ENCODE measurements around the gene RPL41.

Gene RPL41

DNA sequence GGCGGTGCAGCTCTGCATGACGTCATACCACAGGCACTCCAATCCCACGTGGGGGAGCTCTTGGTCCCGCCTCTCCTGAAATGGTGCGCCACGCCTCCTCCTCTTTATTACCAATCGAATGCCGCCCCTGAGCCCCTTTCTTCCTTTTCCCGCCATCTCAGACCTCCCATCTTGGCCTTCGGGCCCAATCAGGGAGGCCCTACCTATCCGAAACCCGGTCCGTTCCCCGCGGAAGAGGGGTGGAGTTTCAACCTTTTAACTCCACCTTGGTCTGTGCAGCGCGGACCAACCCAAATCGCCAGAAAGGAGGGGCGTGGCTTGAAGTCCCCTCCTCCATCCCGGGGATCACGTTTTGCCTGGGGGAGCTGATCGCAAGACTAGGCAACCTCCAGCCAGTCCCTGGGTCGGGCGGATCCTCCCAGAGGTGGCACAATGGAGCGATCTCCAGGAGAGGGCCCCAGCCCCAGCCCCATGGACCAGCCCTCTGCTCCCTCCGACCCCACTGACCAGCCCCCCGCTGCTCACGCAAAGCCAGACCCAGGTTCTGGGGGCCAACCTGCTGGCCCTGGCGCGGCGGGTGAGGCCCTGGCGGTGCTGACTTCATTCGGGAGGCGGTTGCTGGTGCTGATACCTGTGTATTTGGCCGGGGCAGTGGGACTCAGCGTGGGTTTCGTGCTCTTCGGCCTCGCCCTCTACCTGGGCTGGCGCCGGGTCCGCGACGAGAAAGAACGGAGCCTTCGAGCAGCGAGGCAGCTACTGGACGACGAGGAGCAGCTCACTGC lies 11.6 kb downstream of the RPL41 start, which contains the start of gene ESYT1:
Gene ESYT1, plus strand, starts transcription at position 380 of the 782 bp plus-strand sequence. Its CDS starts 53 bp downstream, at position 433.
- CTCF ChIA-PET, result interaction anchor here (0.5 to 6.8 kb wide), 15 partner anchors 8 to 1136 kb away, joined by 3 to 65 read pairs (median 3); partner anchors contain the start of genes MYL6, RPL41, SMARCC2 and ZC3H10
- POLR2A ChIA-PET, result interaction anchor here (0.6 to 3.8 kb wide), 31 partner anchors 10 to 501 kb away, joined by 3 to 99 read pairs (median 5); partner anchors contain the start of genes CNPY2, COQ10A, MYL6 and MYL6B
- H3K4me3 ChIP-seq (ENCODE audit: low read depth, low read length), result peak within 1 kb of the TSS; percentile 80
- no peaks in the 10 kb centered on the region for H3K9me3 ChIP-seq (ENCODE audit: control insufficient read depth, insufficient read depth, low read depth, low read length)
- H3K4me1 ChIP-seq (ENCODE audit: control insufficient read depth, insufficient read depth, low read length), result peaks cover 9% of the 10 kb centered on the region
- peaks cover 10 to 35% of the 10 kb centered on the region in 2 experiments; a peak in 2 of 3 replicates for H3K36me3 ChIP-seq (ENCODE audit: control insufficient read depth in 2 of 2, insufficient read depth in 1 of 2, low read length in 2 of 2)
- H3K27ac ChIP-seq (ENCODE audit: extremely low read depth, low read depth, low read length), result peak within 1 kb of the TSS; percentile 57
- peak; percentile 54; the same call in 1 of the 2 replicates for TF ChIP-seq ZNF394 (tag by site-specific recombination; IDR thresholded peaks at IDR 0.05; ENCODE audit: borderline replicate concordance)
- TF ChIP-seq BCL11A (tag by site-specific recombination; IDR thresholded peaks at IDR 0.05; ENCODE audit: low read depth), result 0 out of 2 replicates have a peak, but pooled peaks have one; percentile 22
- no peak for TF ChIP-seq SALL2 (tag by site-specific recombination; IDR thresholded peaks at IDR 0.05; ENCODE audit: borderline replicate concordance)
- no peak for TF ChIP-seq SCRT1 (tag by site-specific recombination; IDR thresholded peaks at IDR 0.05; ENCODE audit: borderline replicate concordance)
- TF ChIP-seq KLF8 (tag by site-specific recombination; IDR thresholded peaks at IDR 0.05), result peak; percentile 69
- TF ChIP-seq, protein P1, sequence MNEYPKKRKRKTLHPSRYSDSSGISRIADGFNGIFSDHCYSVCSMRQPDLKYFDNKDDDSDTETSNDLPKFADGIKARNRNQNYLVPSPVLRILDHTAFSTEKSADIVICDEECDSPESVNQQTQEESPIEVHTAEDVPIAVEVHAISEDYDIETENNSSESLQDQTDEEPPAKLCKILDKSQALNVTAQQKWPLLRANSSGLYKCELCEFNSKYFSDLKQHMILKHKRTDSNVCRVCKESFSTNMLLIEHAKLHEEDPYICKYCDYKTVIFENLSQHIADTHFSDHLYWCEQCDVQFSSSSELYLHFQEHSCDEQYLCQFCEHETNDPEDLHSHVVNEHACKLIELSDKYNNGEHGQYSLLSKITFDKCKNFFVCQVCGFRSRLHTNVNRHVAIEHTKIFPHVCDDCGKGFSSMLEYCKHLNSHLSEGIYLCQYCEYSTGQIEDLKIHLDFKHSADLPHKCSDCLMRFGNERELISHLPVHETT (tag by site-specific recombination; IDR thresholded peaks at IDR 0.05), result no peak; the same call in 1 of the 2 replicates
- TF ChIP-seq, protein P2, sequence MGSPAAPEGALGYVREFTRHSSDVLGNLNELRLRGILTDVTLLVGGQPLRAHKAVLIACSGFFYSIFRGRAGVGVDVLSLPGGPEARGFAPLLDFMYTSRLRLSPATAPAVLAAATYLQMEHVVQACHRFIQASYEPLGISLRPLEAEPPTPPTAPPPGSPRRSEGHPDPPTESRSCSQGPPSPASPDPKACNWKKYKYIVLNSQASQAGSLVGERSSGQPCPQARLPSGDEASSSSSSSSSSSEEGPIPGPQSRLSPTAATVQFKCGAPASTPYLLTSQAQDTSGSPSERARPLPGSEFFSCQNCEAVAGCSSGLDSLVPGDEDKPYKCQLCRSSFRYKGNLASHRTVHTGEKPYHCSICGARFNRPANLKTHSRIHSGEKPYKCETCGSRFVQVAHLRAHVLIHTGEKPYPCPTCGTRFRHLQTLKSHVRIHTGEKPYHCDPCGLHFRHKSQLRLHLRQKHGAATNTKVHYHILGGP (tag by site-specific recombination; IDR thresholded peaks at IDR 0.05), result no peak
- TF ChIP-seq ZNF26 (tag by site-specific recombination; IDR thresholded peaks at IDR 0.05), result no peak
- TF ChIP-seq ZEB2 (tag by site-specific recombination; IDR thresholded peaks at IDR 0.05), result peak; percentile 62; the same call in 1 of the 2 replicates
- TF ChIP-seq ZSCAN30 (tag by site-specific recombination; IDR thresholded peaks at IDR 0.05), result peak; percentile 53
- TF ChIP-seq ZNF16 (tag by site-specific recombination; IDR thresholded peaks at IDR 0.05; ENCODE audit: low read depth), result no peak
- peak; percentile 67; the same call in 1 of the 2 replicates for TF ChIP-seq CTCF (tag by site-specific recombination; IDR thresholded peaks at IDR 0.05)
- TF ChIP-seq KLF9 (tag by site-specific recombination; IDR thresholded peaks at IDR 0.05; ENCODE audit: low read depth), result peak; percentile 61
- TF ChIP-seq ZNF571 (tag by site-specific recombination; IDR thresholded peaks at IDR 0.05), result no peak
- TF ChIP-seq ZBTB8A (tag by site-specific recombination; IDR thresholded peaks at IDR 0.05), result peak; percentile 33; the same call in 1 of the 2 replicates
- TF ChIP-seq ZNF239 (tag by site-specific recombination; IDR thresholded peaks at IDR 0.05), result no peak
- peak; percentile 36; the same call in 1 of the 2 replicates for TF ChIP-seq ZNF391 (tag by site-specific recombination; IDR thresholded peaks at IDR 0.05; ENCODE audit: borderline replicate concordance, low read depth)
- peak; percentile 100 for TF ChIP-seq ZNF366 (tag by site-specific recombination; conservative IDR thresholded peaks at IDR 0.05)
- no peak; the same call in 1 of the 2 replicates for TF ChIP-seq ZNF692 (tag by site-specific recombination; IDR thresholded peaks at IDR 0.05)
- TF ChIP-seq BCL11B (tag by site-specific recombination; IDR thresholded peaks at IDR 0.05; ENCODE audit: low read depth), result peak; percentile 88
- TF ChIP-seq GLIS2 (tag by site-specific recombination; IDR thresholded peaks at IDR 0.05), result peak; percentile 98
- no peak for TF ChIP-seq REPIN1 (tag by site-specific recombination; IDR thresholded peaks at IDR 0.05; ENCODE audit: low read depth)
- no peak for TF ChIP-seq ZBTB49 (tag by site-specific recombination; IDR thresholded peaks at IDR 0.05; ENCODE audit: low read depth)

All from HEK293 (cell line).